KMS-11 (cell line): ENCODE results near the gene PLEKHN1.

Experiments used
- H2AFZ ChIP-seq: fragments of 200-600 bp; sonication (generic); 2 replicates; pipeline ENCODE4 v1.6.1; 2016; ENCODE audit warnings: antibody characterized with exemption, mixed run types, low read depth
- H3K27ac ChIP-seq: fragments of 200-600 bp; sonication (generic); 2 replicates; pipeline ENCODE4 v1.6.1; 2016; ENCODE audit warnings: mild to moderate bottlenecking, mixed run types
- H3K27me3 ChIP-seq: fragments of 200-600 bp; sonication (generic); 2 replicates; pipeline ENCODE4 v1.6.1; 2017; ENCODE audit warnings: mild to moderate bottlenecking, low read depth, mixed run types, moderate library complexity; ENCODE audit not compliant: insufficient read depth
- H3K36me3 ChIP-seq: fragments of 200-600 bp; sonication (generic); 2 replicates; pipeline ENCODE4 v1.6.1; 2017; ENCODE audit warnings: mild to moderate bottlenecking, mixed run types; ENCODE audit not compliant: insufficient read depth
- H3K4me1 ChIP-seq: fragments of 200-600 bp; sonication (generic); 2 replicates; pipeline ENCODE4 v1.6.1; 2016; ENCODE audit warnings: mild to moderate bottlenecking, low read depth, mixed run types; ENCODE audit not compliant: poor library complexity, severe bottlenecking
- H3K4me2 ChIP-seq: fragments of 200-600 bp; sonication (generic); 2 replicates; pipeline ENCODE4 v1.7.0; 2016; ENCODE audit warnings: mild to moderate bottlenecking, mixed run types
- H3K4me3 ChIP-seq: fragments of 200-600 bp; sonication (generic); IDR thresholded peaks from 2 replicates; pipeline ENCODE4 v1.6.1; 2017; ENCODE audit warnings: low read depth, low read length, mixed read lengths; ENCODE audit not compliant: insufficient read depth
- H3K79me2 ChIP-seq: fragments of 200-600 bp; sonication (generic); 2 replicates; pipeline ENCODE4 v1.6.1; 2016; ENCODE audit warnings: low read depth, mixed run types; ENCODE audit not compliant: insufficient read depth
- H3K9ac ChIP-seq: fragments of 200-600 bp; sonication (generic); 2 replicates; pipeline ENCODE4 v1.6.1; 2016; ENCODE audit warnings: mild to moderate bottlenecking, mixed run types
- H4K20me1 ChIP-seq: fragments of 200-600 bp; sonication (generic); 2 replicates; pipeline ENCODE4 v1.6.1; 2016; ENCODE audit warnings: mild to moderate bottlenecking, mixed run types; ENCODE audit not compliant: insufficient read depth
- TF ChIP-seq, protein P1 (sequence below): fragments of 200-600 bp; sonication (generic); conservative IDR thresholded peaks from 2 replicates; pipeline ENCODE4 v1.6.1; 2017; ENCODE audit warnings: low read depth, mild to moderate bottlenecking, antibody characterized with exemption, low read length, moderate library complexity, mixed read lengths

PLEKHN1 gene

DNA sequence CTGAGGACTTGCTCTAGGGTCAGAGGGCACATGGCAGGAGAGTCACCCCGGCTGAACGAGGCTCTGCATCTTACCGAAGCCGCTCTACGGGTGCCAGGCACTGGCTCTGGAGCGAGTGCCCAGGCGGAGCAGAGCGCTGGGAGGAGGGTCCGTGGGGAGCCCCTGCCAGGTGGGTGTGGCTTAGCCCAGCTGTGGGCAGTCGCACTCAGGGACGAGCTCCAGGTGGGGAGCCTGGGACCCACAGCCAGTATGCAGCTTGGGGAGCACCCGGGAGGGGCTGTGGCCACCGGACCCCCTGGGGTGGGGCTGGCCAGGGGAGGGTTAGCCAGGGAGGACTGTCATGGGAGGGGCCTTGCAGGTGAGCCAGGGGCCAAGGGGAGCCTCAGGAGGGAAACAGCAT is 57.4 kb downstream of the PLEKHN1 start:
- Histone ChIP-seq H3K4me1 (peaks cover 16% of the 10 kb centered on the region), H3K27ac (no peak overlapping the region), H3K27me3 (peaks cover 72% of the 10 kb centered on the region), H3K4me3 (no peak overlapping the region), H3K36me3 (no peaks in the 10 kb centered on the region), H3K4me2 (no peak overlapping the region), H4K20me1 (no peaks in the 10 kb centered on the region), H2AFZ (no peak overlapping the region), H3K79me2 (no peaks in the 10 kb centered on the region), H3K9ac (no peak overlapping the region)
- TF ChIP-seq, protein P1, sequence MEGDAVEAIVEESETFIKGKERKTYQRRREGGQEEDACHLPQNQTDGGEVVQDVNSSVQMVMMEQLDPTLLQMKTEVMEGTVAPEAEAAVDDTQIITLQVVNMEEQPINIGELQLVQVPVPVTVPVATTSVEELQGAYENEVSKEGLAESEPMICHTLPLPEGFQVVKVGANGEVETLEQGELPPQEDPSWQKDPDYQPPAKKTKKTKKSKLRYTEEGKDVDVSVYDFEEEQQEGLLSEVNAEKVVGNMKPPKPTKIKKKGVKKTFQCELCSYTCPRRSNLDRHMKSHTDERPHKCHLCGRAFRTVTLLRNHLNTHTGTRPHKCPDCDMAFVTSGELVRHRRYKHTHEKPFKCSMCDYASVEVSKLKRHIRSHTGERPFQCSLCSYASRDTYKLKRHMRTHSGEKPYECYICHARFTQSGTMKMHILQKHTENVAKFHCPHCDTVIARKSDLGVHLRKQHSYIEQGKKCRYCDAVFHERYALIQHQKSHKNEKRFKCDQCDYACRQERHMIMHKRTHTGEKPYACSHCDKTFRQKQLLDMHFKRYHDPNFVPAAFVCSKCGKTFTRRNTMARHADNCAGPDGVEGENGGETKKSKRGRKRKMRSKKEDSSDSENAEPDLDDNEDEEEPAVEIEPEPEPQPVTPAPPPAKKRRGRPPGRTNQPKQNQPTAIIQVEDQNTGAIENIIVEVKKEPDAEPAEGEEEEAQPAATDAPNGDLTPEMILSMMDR, result no peak

DNA sequence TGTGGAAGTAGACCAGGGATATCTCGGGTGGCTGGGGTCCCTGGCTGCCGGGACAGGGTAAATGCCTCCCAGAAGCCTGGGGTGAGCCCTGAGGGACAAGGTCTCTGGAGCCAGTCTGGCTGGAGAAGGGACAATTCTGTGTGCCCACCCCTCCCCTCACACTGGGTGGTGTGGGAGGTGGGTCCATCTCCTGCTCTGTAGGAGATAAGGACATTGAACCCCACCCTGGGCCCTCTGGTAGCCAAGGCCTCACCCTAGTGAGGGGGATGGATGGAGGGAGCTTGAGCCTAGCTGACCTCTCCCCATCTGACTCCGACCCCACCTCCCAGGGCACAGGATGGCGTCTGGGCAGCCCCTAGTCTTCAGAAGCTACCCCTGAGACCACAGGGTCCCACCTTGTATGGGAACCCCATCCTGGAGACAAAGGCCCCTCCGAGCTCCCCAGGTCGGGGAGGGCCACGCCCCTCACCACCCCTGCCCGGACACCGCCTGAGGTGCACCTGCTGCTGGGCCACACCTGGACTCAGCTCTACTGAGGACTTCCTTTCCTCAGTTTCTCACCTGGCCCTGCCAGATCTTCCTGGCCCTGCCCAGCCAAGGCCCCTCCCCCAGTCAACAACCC is 58.0 kb downstream of the PLEKHN1 start:
- Histone ChIP-seq H3K4me1 (peaks cover 11% of the 10 kb centered on the region), H3K79me2 (no peaks in the 10 kb centered on the region), H3K36me3 (no peaks in the 10 kb centered on the region), H2AFZ (no peak overlapping the region), H3K27me3 (peaks cover 74% of the 10 kb centered on the region), H3K9ac (no peak overlapping the region), H3K27ac (no peak overlapping the region), H3K4me3 (no peak overlapping the region), H3K4me2 (no peak overlapping the region), H4K20me1 (no peaks in the 10 kb centered on the region)
- TF ChIP-seq, protein P1, result no peak

- Histone ChIP-seq H4K20me1 (no peaks in the 10 kb centered on the region), H3K27ac (no peak overlapping the region), H3K36me3 (no peaks in the 10 kb centered on the region), H3K4me2 (no peak overlapping the region), H3K4me1 (peaks cover 11% of the 10 kb centered on the region), H3K27me3 (peaks cover 74% of the 10 kb centered on the region), H3K4me3 (no peak overlapping the region), H3K79me2 (no peaks in the 10 kb centered on the region), H3K9ac (no peak overlapping the region), H2AFZ (no peak overlapping the region)
- TF ChIP-seq, protein P1, result no peak
These were observed 58.8 kb downstream of the PLEKHN1 start for GRCh38 chr1:1024771-1025699.
